GM12865 (cell line): Measurements from ENCODE around the gene CLNK.

Source experiments
- DNase-seq: peaks from one replicate; pipeline ENCODE4 v3.0.0; 2010; ENCODE audit warnings: low read depth
- H3K4me3 ChIP-seq: 2 replicates; pipeline ENCODE4 v1.5.1; 2011; ENCODE audit warnings: mild to moderate bottlenecking, low read depth, low read length, control low read depth
- CTCF ChIP-seq: IDR thresholded peaks from 2 replicates; pipeline ENCODE4 v1.5.1; 2011; ENCODE audit warnings: low read length, control low read depth, low read depth, inconsistent platforms; ENCODE audit not compliant: insufficient read depth; ENCODE audit errors: missing control alignments

CLNK gene

GRCh38 chr4:10639664-10640063, 44.9 kb downstream of the CLNK start:
- no peak overlapping the region for H3K4me3 ChIP-seq

GRCh38 chr4:10639100-10639499, 45.5 kb downstream of the CLNK start:
- no peak overlapping the region for H3K4me3 ChIP-seq
- no peak for DNase-seq
- no peak for TF ChIP-seq CTCF

More at GRCh38 chr4:10639664-10640063, 44.9 kb downstream of the CLNK start:
- no peak for DNase-seq
- no peak for TF ChIP-seq CTCF

- H3K4me3 ChIP-seq = no peak overlapping the region
- TF ChIP-seq CTCF = no peak
- no peak for DNase-seq
These were observed 49.5 kb downstream of the CLNK start for GRCh38 chr4:10635091-10635490.

GRCh38 chr4:10629394-10629793, 55.2 kb downstream of the CLNK start:
- peak; percentile 50 for DNase-seq
- no peak for TF ChIP-seq CTCF
- no peak overlapping the region for H3K4me3 ChIP-seq

GRCh38 chr4:10625131-10625530, 59.4 kb downstream of the CLNK start:
- H3K4me3 ChIP-seq = no peak overlapping the region
- no peak for TF ChIP-seq CTCF
- no peak for DNase-seq

GRCh38 chr4:10623862-10624261, 60.7 kb downstream of the CLNK start:
- no peak for TF ChIP-seq CTCF
- DNase-seq = no peak
- no peak overlapping the region for H3K4me3 ChIP-seq

- DNase-seq = no peak
- H3K4me3 ChIP-seq = no peak overlapping the region
- no peak for TF ChIP-seq CTCF
These were observed 61.3 kb downstream of the CLNK start for GRCh38 chr4:10623241-10623640.
